B cell (primary cell): ENCODE measurements around the gene NWD2. TPM values are rescaled to one million over a fixed set of nuclear protein-coding genes. Genes with fewer than 3 reads are reported as not detected.

Source experiments
- ATAC-seq: fragments of 200-7000 bp; cut with Tn5 transposase; one replicate; pipeline ENCODE4 v1.10.0; 2021; ENCODE audit warnings: low read depth, mild to moderate bottlenecking, moderate number of reproducible peaks, moderate library complexity
- CTCF ChIA-PET: fragments of 350-600 bp; sonication (Branson Sonifier 250); formaldehyde crosslinking; loops from one replicate; lab custom pipeline; 2021; ENCODE audit warnings: antibody characterized with exemption, inconsistent platforms; lab: Charles Lee
- POLR2A ChIA-PET: fragments of 350-600 bp; sonication (Branson Sonifier 250); formaldehyde crosslinking; loops from one replicate; lab custom pipeline; 2021; ENCODE audit warnings: antibody characterized with exemption; lab: Charles Lee
- DNase-seq: peaks from one replicate; pipeline ENCODE4 v3.0.0; 2013
- H2AFZ ChIP-seq: 2 replicates; pipeline ENCODE4 v1.6.1; 2012; ENCODE audit warnings: mild to moderate bottlenecking, low read depth, low read length; ENCODE audit not compliant: insufficient read depth, poor library complexity, severe bottlenecking
- H3K27ac ChIP-seq, 2 donors: 1 replicate in 1 of 2; 2 replicates in 1 of 2; pipeline ENCODE4 v1.5.1; 2012 to 2013; ENCODE audit warnings: low read length in 2 of 2, mild to moderate bottlenecking in 2 of 2, moderate library complexity in 1 of 2
- H3K27me3 ChIP-seq, 4 experiments: fragments of 200-600 bp in 1 of 4; sonication (generic) in 1 of 4; replicated peaks in 1 of 4; 1 replicate in 2 of 4; 2 replicates in 2 of 4; pipeline versions ENCODE4 v1.6.1 to v1.7.0; 2013 to 2016; ENCODE audit warnings: low read length in 3 of 4, mild to moderate bottlenecking in 2 of 4, mixed read lengths in 1 of 4, moderate library complexity in 1 of 4; ENCODE audit not compliant: insufficient read depth in 4 of 4, control insufficient read depth in 3 of 4; ENCODE audit errors: control extremely low read depth in 1 of 4
- H3K36me3 ChIP-seq, 2 experiments: replicated peaks in 1 of 2; 1 replicate in 1 of 2; 2 replicates in 1 of 2; pipeline versions ENCODE4 v1.6.1 to v1.7.1; 2013; ENCODE audit warnings: low read length in 1 of 2; ENCODE audit not compliant: insufficient read depth in 2 of 2, control insufficient read depth in 1 of 2; ENCODE audit errors: control extremely low read depth in 1 of 2, extremely low read depth in 1 of 2
- H3K4me1 ChIP-seq, 2 donors: fragments of 200-600 bp in 1 of 2; sonication (generic) in 1 of 2; 1 replicate in 1 of 2; 2 replicates in 1 of 2; pipeline versions ENCODE4 v1.5.1 to v1.6.1; 2013 to 2017; ENCODE audit warnings: low read length in 2 of 2; ENCODE audit not compliant: control insufficient read depth in 2 of 2, insufficient read depth in 2 of 2
- H3K4me2 ChIP-seq: replicated peaks from 2 replicates; pipeline ENCODE3; 2012; ENCODE audit warnings: mild to moderate bottlenecking, low read depth, low read length; ENCODE audit not compliant: poor library complexity, severe bottlenecking
- H3K4me3 ChIP-seq, 5 experiments: fragments of 200-600 bp in 1 of 5; sonication (generic) in 1 of 5; 1 replicate in 3 of 5; 2 replicates in 2 of 5; pipeline versions ENCODE4 v1.5.1 to v1.7.0; 2011 to 2016; ENCODE audit warnings: low read length in 4 of 5, mild to moderate bottlenecking in 4 of 5, low read depth in 2 of 5, control low read depth in 1 of 5, moderate library complexity in 1 of 5; ENCODE audit not compliant: insufficient read depth in 1 of 5; ENCODE audit errors: control extremely low read depth in 1 of 5, extremely low read depth in 1 of 5
- H3K79me2 ChIP-seq: fragments of 200-600 bp; sonication (generic); one replicate; pipeline ENCODE4 v1.6.0; 2016; ENCODE audit warnings: low read length; ENCODE audit not compliant: control insufficient read depth, insufficient read depth
- H3K9ac ChIP-seq: fragments of 200-600 bp; sonication (generic); 2 replicates; pipeline ENCODE4 v1.6.1; 2017; ENCODE audit warnings: mild to moderate bottlenecking, low read length, moderate library complexity
- H3K9me3 ChIP-seq, 3 donors: one replicate each; pipeline versions ENCODE4 v1.6.1 to v1.7.1; 2013; ENCODE audit warnings: low read length in 2 of 3; ENCODE audit not compliant: control insufficient read depth in 2 of 3, insufficient read depth in 1 of 3; ENCODE audit errors: control extremely low read depth in 1 of 3
- H4K20me1 ChIP-seq: 2 replicates; pipeline ENCODE4 v1.6.0; 2012; ENCODE audit warnings: mild to moderate bottlenecking, low read length; ENCODE audit not compliant: insufficient read depth, control insufficient read depth, poor library complexity, severe bottlenecking
- H3K27ac Mint-ChIP-seq: one replicate; pipeline ENCODE4 v1.8.0; 2021; ENCODE audit warnings: mixed read lengths
- H3K27me3 Mint-ChIP-seq: one replicate; pipeline ENCODE4 v1.8.0; 2021; ENCODE audit warnings: mixed read lengths
- H3K4me1 Mint-ChIP-seq: one replicate; pipeline ENCODE4 v1.8.0; 2021; ENCODE audit warnings: mixed read lengths
- H3K4me3 Mint-ChIP-seq: one replicate; pipeline ENCODE4 v1.8.0; 2021; ENCODE audit warnings: mixed read lengths
- H3K9me3 Mint-ChIP-seq: one replicate; pipeline ENCODE4 v1.8.0; 2022; ENCODE audit warnings: mixed read lengths; ENCODE audit not compliant: insufficient read depth
- CTCF ChIP-seq: fragments of 200-600 bp; IDR thresholded peaks from one replicate; pipeline ENCODE4 v1.8.0; 2022; ENCODE audit warnings: antibody characterized with exemption, mild to moderate bottlenecking
- EZH2 ChIP-seq: IDR thresholded peaks from 2 replicates; pipeline ENCODE4 v1.6.1; 2012; ENCODE audit warnings: borderline replicate concordance, low read depth, mild to moderate bottlenecking, moderate library complexity, low read length; ENCODE audit not compliant: insufficient read depth, poor library complexity, severe bottlenecking
- WGBS: methylation state at CpG from one replicate; pipeline ENCODE4 v1.1.5; 2013; ENCODE audit warnings: missing lambda C conversion rate; ENCODE audit not compliant: insufficient coverage; 5-methylcytosine and 5-hydroxymethylcytosine counted together
- intact Hi-C: fragments of 100-400 bp; cut with micrococcal nuclease; formaldehyde crosslinking; loops from one replicate; pipeline ENCODE4 v1.10.0; 2022
- polyA plus RNA-seq: library from polyadenylated mRNA; depleted of rRNA; stranded (reverse); fragments of >200 nt; gene quantifications from 2 replicates; pipeline ENCODE4 v1.2.3, GENCODE V29; 2012
- total RNA-seq, 2 donors: library from RNA; stranded (reverse); fragments of 120-200 nt in 1 of 2; gene quantifications; 1 replicate in 1 of 2; 2 replicates in 1 of 2; pipeline versions ENCODE4 v1.2.3 to v1.2.4, GENCODE V29; 2013 to 2022

NWD2 gene
- total and polyA plus RNA-seq, 2 donors (not counting 1 experiment from before 2014, with no cell fraction given): not detected

DNA sequence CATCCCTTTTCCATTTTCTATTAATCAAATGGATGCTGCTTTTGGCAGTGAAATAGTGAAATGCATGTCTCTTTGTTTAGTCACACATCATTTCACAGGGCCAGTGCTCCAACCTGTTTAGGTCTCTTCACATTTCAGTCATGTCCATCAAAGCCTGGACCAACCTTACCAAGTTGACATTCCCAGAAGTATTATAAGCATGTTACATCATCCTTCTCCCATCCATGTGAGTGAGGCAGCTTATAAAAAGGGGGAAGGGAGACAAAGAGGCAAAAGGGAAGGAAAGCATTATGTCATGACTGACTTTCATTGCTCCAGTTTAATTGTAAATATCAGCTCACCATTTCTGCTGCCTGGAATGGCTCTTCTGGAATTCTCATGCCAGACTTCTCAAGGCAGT lies 94.4 kb downstream of the NWD2 start:
- Histone ChIP-seq H3K9me3 (peaks cover 0 to 3% (median 0%) of the 10 kb centered on the region in 3 donors), H3K27me3 (no peaks in the 10 kb centered on the region), H3K9ac (no peak overlapping the region), H2AFZ (no peak overlapping the region), H3K36me3 (no peaks in the 10 kb centered on the region), H4K20me1 (no peaks in the 10 kb centered on the region), H3K4me3 (no peak overlapping the region), H3K27ac (no peak overlapping the region), H3K4me1 (no peaks in the 10 kb centered on the region), H3K79me2 (no peaks in the 10 kb centered on the region), H3K4me2 (no peak overlapping the region)
- Mint-ChIP-seq H3K4me3 (no peak overlapping the region), H3K4me1 (no peaks in the 10 kb centered on the region), H3K9me3 (peaks cover 5% of the 10 kb centered on the region), H3K27ac (no peak overlapping the region), H3K27me3 (no peaks in the 10 kb centered on the region)
- POLR2A ChIA-PET: no interaction called here
- CTCF ChIA-PET: no interaction called here
- no peak for TF ChIP-seq CTCF
- TF ChIP-seq EZH2: no peak
- DNase-seq (no peak), ATAC-seq (no peak)
- intact Hi-C loops: no loop called here

DNA sequence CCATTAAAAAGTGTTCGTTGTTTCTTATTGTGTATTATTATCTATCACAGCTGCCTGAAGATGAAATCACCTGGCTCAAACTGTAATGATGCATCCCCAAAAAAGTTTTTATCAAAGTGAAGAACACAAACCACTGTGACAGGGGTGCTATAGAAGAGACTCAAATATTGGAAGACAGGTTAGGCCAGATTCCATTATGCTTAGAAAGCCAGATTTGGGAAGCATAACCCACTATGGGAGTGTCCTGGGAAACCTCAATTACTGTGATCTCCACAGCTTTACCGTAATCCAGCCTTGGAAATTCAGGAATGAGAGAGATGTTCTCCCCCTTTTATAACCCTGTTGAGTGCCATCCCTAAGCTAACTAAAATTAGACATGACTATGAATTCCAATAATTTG lies 114.2 kb downstream of the NWD2 start:
- H3K27me3 Mint-ChIP-seq: peaks cover 12% of the 10 kb centered on the region
- Histone ChIP-seq H3K9ac (no peak overlapping the region), H3K4me2 (no peak overlapping the region), H2AFZ (no peak overlapping the region), H3K9me3 (peaks cover 0 to 6% (median 0%) of the 10 kb centered on the region in 3 donors), H3K4me3 (no peak overlapping the region), H3K36me3 (no peaks in the 10 kb centered on the region), H4K20me1 (no peaks in the 10 kb centered on the region), H3K27ac (no peak overlapping the region), H3K27me3 (no peaks in the 10 kb centered on the region), H3K79me2 (no peaks in the 10 kb centered on the region), H3K4me1 (no peaks in the 10 kb centered on the region)
- TF ChIP-seq EZH2 (no peak), CTCF (no peak)
- ChIA-PET CTCF (interaction anchor here (0.9 to 1.4 kb wide), 2 partner anchors 21 to 26 kb away, joined by 3 read pairs; no protein-coding TSS in a partner anchor), POLR2A (no interaction called here)
- no peak for DNase-seq
- no peaks in the 10 kb centered on the region for H3K4me1 Mint-ChIP-seq
- no peak overlapping the region for H3K27ac Mint-ChIP-seq
- no peaks in the 10 kb centered on the region for H3K9me3 Mint-ChIP-seq
- no peak for ATAC-seq
- intact Hi-C loops: no loop called here
- no peak overlapping the region for H3K4me3 Mint-ChIP-seq
- no CpG with 5 or more reads among the region's 2 CpGs for WGBS
